GM18870 (cell line): ENCODE measurements around the gene SEC14L1.
"Not testable (repeated sequence)": the region's sequence is repeated elsewhere in the genome, so short reads cannot be mapped to it uniquely, and the experiment has no call there.

Experiments
- ATAC-seq: cut with Tn5 transposase; IDR thresholded peaks from one replicate; pipeline ENCODE4 v1.9.1; 2021; ENCODE audit warnings: moderate library complexity; ENCODE audit not compliant: unreplicated experiment

The SEC14L1 gene

GRCh38 chr17:77254951-77255825, 114.4 kb downstream of the SEC14L1 start:
- ATAC-seq: no peak

- ATAC-seq: not testable (repeated sequence)
These were observed 115.2 kb downstream of the SEC14L1 start for GRCh38 chr17:77255970-77256369.

- ATAC-seq: no peak
These were observed 115.9 kb downstream of the SEC14L1 start for GRCh38 chr17:77256710-77257109.

- no peak for ATAC-seq
These were observed 116.4 kb downstream of the SEC14L1 start for GRCh38 chr17:77257169-77257568.

DNA sequence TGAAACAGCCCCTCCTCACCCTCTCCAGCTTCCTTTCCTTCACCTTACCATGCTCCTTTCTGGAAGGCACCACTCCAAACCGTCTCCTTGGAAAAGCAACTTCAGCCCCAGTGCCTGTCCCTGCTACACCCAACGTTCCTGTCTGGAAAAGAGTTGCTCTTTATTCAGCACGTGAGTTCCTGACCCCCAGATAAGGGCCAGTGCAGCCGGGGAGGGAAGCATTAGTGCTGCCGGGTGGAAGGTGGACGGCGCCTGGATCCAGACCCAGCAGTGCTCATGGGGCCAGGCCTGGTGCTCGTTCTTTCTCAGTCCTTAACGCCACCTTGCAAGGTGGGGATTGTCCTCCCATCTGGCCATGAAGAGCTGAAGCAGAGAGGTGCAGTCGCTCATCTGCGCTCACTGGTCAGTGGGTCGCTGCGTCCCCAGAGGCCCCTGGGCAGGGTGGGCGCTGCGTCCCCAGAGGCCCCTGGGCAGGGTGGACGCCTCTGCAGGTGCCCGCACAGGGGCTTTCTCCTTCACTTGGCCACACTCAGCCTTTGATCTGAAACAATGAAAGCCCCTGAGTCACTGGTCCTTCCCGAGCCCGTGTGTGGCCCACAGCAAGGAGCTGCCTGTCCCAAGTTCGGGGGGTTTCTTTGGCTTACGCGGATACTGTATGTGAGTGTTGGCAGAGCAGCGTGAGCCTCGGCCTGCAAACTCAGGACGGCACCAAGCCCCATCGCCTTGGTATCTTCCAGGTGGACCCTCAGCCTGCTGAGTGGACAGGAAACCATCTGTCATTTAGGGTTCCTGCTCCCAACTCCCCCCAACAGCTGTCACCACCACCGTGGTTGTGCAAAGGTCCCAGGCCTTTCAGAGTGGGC, 117.1 kb downstream of the SEC14L1 start:
- no peak for ATAC-seq

DNA sequence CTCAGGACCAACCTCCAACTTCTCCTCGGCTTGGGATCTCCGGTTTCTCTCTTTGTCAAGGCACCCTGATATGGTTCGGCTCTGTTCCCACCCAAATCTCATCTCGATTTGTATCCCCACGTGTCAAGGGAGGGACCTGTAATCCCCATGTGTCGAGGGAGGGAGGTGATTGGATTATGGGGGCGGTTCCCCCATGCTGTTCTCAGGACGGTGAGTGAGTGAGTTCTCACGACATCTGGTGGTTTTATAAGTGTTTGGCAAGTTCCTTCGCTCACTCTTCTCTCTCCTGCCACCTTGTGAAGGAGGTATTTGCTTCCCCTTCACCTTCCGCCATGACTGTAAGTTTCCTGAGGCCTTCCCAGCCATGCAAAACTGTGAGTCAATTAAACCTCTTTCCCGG, 117.9 kb downstream of the SEC14L1 start:
- ATAC-seq: no peak

DNA sequence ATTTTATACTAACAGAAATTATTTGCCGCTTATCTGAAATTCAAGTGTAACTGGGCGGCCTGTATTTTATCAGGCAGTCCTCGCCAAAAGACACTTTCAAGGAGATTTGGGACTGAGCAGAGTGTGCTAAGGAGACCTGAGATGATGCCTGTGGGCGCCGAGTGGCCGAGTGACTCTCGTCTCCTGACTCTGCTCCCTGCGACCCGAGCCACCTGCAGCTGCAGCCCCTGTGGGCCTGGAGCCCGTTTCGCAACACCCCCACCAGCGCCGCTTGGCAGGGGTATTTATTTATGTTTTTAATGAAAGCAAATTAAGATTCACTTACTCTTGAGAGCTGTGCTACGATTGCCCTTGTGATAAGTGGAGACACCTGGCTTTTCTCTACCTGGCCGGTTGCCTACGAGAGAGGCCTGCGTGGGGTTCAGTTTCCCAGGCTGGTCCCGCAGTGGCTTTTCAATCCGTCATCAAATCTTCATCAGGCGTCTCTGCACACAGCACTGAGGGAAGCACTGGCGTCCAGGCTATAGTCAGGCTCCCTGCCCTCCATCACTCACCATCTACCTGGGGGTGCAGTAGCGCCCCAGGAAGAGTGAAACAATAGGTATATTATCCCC, 124.0 kb downstream of the SEC14L1 start:
- no peak for ATAC-seq

DNA sequence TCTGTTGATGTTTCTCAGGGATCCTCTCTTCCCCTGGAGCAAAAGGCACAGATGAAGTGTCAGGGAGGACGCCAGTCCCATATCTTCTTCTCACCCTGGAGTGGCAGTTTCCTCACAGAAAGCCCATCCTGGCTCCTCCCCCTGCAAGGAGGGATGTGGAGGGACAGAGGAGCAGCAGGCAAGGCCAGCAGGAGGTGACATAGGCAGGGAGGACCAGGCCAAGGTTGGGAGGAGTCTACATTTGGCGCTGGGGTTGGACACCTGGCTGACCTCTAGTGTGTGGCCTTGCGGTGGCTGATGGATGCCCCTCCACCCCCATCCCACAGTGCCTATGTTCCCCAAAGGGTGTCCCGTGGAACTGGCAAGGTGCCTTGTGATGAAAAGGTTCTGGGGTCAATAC, 125.4 kb downstream of the SEC14L1 start:
- ATAC-seq: no peak
